Activated T-cell treated with anti-CD3 and anti-CD28 coated beads, Interleukin-2, amount 50 U/mL, for 72 hours (primary cell): ENCODE measurements around the gene GDF11. TPM values are rescaled to one million over a fixed set of nuclear protein-coding genes. Genes with fewer than 3 reads are reported as not detected.

ENCODE experiments used
- ATAC-seq, 2 donors: fragments of 150-1000 bp; cut with Tn5 transposase; replicated peaks in 1 of 2; 2 replicates each; pipeline ENCODE4 v1.10.0; 2021; ENCODE audit warnings: moderate library complexity in 2 of 2, mild to moderate bottlenecking in 1 of 2
- DNase-seq, 2 donors: peaks; one replicate each; pipeline ENCODE4 v3.0.0; 2021 to 2022; ENCODE audit warnings: mixed read lengths in 1 of 2
- H3K27ac Mint-ChIP-seq: one replicate; pipeline ENCODE4 v1.8.0; 2022; ENCODE audit warnings: mild to moderate bottlenecking, moderate library complexity, mixed read lengths
- H3K27me3 Mint-ChIP-seq: one replicate; pipeline ENCODE4 v1.8.0; 2022; ENCODE audit warnings: low read depth, mixed read lengths
- H3K36me3 Mint-ChIP-seq, 2 donors: one replicate each; pipeline ENCODE4 v1.8.0; 2022; ENCODE audit warnings: mixed read lengths in 2 of 2, mild to moderate bottlenecking in 1 of 2; ENCODE audit not compliant: insufficient read depth in 2 of 2
- H3K4me1 Mint-ChIP-seq: one replicate; pipeline ENCODE4 v1.8.0; 2022; ENCODE audit warnings: low read depth, mixed read lengths
- H3K4me3 Mint-ChIP-seq, 2 donors: one replicate each; pipeline ENCODE4 v1.8.0; 2022; ENCODE audit warnings: mild to moderate bottlenecking in 2 of 2, mixed read lengths in 2 of 2, moderate library complexity in 2 of 2
- H3K9me3 Mint-ChIP-seq, 2 donors: one replicate each; pipeline ENCODE4 v1.8.0; 2022; ENCODE audit warnings: mixed read lengths in 2 of 2
- total RNA-seq, 2 donors: library from RNA; stranded (reverse); gene quantifications; one replicate each; pipeline ENCODE4 v1.2.3, GENCODE V29; 2022

The GDF11 gene
- total RNA-seq, 2 donors from 2014 or later, result 3.4 to 4.8 TPM

- no peaks in the 10 kb centered on the region for H3K9me3 Mint-ChIP-seq
- DNase-seq (no peak), ATAC-seq (no peak)
- no peak overlapping the region for H3K4me3 Mint-ChIP-seq
- no peak overlapping the region for H3K27ac Mint-ChIP-seq
- H3K4me1 Mint-ChIP-seq, result peaks cover 27% of the 10 kb centered on the region
- no peaks in the 10 kb centered on the region for H3K36me3 Mint-ChIP-seq
- H3K27me3 Mint-ChIP-seq, result no peaks in the 10 kb centered on the region
Measured at GRCh38 chr12:55732288-55732687, 10.6 kb upstream of the GDF11 start.

- H3K27me3 Mint-ChIP-seq, result no peaks in the 10 kb centered on the region
- H3K27ac Mint-ChIP-seq, result no peak overlapping the region
- peaks cover 29% of the 10 kb centered on the region for H3K4me1 Mint-ChIP-seq
Measured at GRCh38 chr12:55733021-55733555, 9.8 kb upstream of the GDF11 start.

GRCh38 chr12:55733858-55734257 is 9.1 kb upstream of the GDF11 start:
- peaks cover 33% of the 10 kb centered on the region for H3K4me1 Mint-ChIP-seq
- no peaks in the 10 kb centered on the region for H3K9me3 Mint-ChIP-seq
- DNase-seq (no peak), ATAC-seq (no peak)
- no peaks in the 10 kb centered on the region for H3K36me3 Mint-ChIP-seq
- H3K27ac Mint-ChIP-seq, result no peak overlapping the region
- H3K27me3 Mint-ChIP-seq, result no peaks in the 10 kb centered on the region
- no peak overlapping the region for H3K4me3 Mint-ChIP-seq

More at GRCh38 chr12:55733021-55733555, 9.8 kb upstream of the GDF11 start:
- Mint-ChIP-seq H3K36me3 (no peaks in the 10 kb centered on the region), H3K4me3 (no peak overlapping the region), H3K9me3 (no peaks in the 10 kb centered on the region)
- DNase-seq, result no peak
- no peak for ATAC-seq

- peaks cover 29% of the 10 kb centered on the region for H3K4me1 Mint-ChIP-seq
- H3K27ac Mint-ChIP-seq, result no peak overlapping the region
- H3K4me3 Mint-ChIP-seq, result no peak overlapping the region
- H3K36me3 Mint-ChIP-seq, result no peaks in the 10 kb centered on the region
- DNase-seq, result no peak
- ATAC-seq, result no peak
- H3K9me3 Mint-ChIP-seq, result no peaks in the 10 kb centered on the region
- no peaks in the 10 kb centered on the region for H3K27me3 Mint-ChIP-seq
Measured at GRCh38 chr12:55734595-55734994, 8.3 kb upstream of the GDF11 start.

- Mint-ChIP-seq H3K4me1 (peaks cover 17% of the 10 kb centered on the region), H3K27me3 (no peaks in the 10 kb centered on the region), H3K36me3 (no peaks in the 10 kb centered on the region), H3K9me3 (no peaks in the 10 kb centered on the region), H3K4me3 (no peak overlapping the region), H3K27ac (no peak overlapping the region)
- DNase-seq (no peak), ATAC-seq (no peak)
Measured at GRCh38 chr12:55736076-55736475, 6.8 kb upstream of the GDF11 start.

DNA sequence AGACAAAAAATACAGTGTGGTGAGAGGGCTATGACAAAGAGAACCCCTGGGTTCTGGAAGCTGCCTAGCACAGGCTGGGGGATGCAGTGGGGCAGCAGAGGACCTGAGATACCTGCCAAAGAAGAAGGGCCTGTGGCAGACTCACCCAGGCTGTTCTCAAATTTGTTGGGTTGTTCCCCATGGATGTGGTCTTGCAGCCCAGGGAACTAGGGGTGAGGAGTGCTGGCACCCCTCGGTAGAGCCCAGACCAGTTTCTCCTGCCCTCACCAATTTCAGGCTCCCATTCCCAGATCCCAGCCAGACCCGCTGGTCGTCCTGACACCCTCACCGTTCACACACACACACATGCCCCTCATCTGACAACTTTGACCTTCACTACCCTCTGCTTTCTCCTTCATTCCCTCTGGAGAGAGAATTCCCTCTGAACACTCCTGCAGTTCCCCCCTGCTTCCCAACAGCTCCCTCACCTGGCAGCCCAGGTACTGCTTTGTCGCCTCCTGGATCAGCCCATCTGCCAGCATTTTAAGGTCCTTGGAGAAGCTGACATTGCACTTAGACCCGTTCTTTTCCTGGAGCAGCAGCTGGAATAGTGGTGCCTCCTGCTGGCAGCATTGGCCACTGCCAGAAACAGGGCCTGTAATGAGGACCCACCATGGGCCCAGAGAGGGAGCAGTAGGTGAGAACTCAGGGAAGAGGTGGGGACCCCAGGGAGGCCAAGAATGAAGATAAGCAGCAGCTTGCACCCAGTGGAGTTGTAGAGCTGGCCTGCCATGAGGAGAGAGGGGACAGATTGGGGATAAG is 5.9 kb upstream of the GDF11 start:
- H3K4me3 Mint-ChIP-seq, result peak overlapping the region; percentile 65 to 81
- H3K27ac Mint-ChIP-seq, result peak overlapping the region; percentile 26
- no peaks in the 10 kb centered on the region for H3K9me3 Mint-ChIP-seq
- no peaks in the 10 kb centered on the region for H3K36me3 Mint-ChIP-seq
- no peaks in the 10 kb centered on the region for H3K27me3 Mint-ChIP-seq
- H3K4me1 Mint-ChIP-seq, result peaks cover 17% of the 10 kb centered on the region
- DNase-seq (peak; percentile 69 to 70), ATAC-seq (peak; percentile 39 to 47)

DNA sequence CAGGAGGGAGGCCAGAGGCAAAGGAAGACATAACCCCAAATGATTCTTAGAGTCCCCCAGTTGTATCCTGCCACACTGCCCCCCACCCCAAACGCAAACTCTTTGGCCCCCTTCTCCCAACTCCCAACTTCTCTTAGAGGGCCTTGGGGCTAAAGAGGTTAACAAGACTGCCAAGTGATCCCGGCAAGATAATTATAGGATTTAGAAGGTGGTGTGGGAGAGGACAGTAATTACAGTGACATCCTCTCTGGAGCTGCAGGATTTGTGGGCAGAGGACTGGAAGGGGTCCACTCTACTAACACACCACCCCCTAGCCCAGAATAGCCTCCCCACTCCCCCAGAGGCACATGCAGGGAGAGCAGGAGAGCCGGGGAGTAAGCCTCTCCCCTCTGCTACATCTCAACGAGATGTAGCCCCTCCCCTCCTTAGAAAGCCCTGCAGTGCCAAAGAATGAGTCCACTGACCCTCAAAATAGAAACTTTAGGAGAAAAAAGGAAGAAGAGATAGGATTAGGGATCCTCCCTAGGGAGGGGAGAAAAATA is 5.3 kb upstream of the GDF11 start:
- DNase-seq (no peak), ATAC-seq (peak in 1 of 2 donors; percentile 26)
- Mint-ChIP-seq H3K27me3 (no peaks in the 10 kb centered on the region), H3K4me1 (peaks cover 24% of the 10 kb centered on the region), H3K4me3 (peak overlapping the region; percentile 80 to 81), H3K36me3 (peaks cover 0 to 2% of the 10 kb centered on the region in 2 donors), H3K27ac (peak overlapping the region; percentile 49), H3K9me3 (no peaks in the 10 kb centered on the region)

GRCh38 chr12:55738123-55739024 is 4.5 kb upstream of the GDF11 start:
- peaks cover 26% of the 10 kb centered on the region for H3K4me1 Mint-ChIP-seq
- peak overlapping the region; percentile 80 to 81 for H3K4me3 Mint-ChIP-seq
- no peaks in the 10 kb centered on the region for H3K27me3 Mint-ChIP-seq
- H3K36me3 Mint-ChIP-seq, result peaks cover 0 to 2% of the 10 kb centered on the region in 2 donors
- H3K27ac Mint-ChIP-seq, result peak overlapping the region; percentile 17
- peak; percentile 86 to 89 for DNase-seq
- peak; percentile 81 for ATAC-seq
- H3K9me3 Mint-ChIP-seq, result no peaks in the 10 kb centered on the region

DNA sequence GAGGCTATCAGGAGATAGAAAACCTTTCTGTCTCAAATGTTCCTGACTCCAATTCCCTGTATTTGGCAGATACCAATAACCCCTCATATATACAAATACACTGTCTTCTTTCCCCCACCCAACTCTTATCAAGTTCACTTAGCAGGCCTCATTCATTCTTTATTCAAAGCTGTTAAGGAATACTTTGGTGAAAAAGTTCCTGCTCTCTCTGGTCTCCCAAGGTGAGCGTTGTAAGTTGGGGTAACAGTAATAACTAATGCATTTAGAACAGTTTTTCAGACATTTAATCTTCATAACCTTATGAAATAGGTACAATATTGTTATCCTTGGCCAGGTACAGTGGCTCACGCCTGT is 3.9 kb upstream of the GDF11 start:
- Mint-ChIP-seq H3K9me3 (no peaks in the 10 kb centered on the region), H3K4me1 (peaks cover 28% of the 10 kb centered on the region), H3K4me3 (peak overlapping the region; percentile 80 to 81), H3K27me3 (no peaks in the 10 kb centered on the region), H3K27ac (no peak overlapping the region), H3K36me3 (peaks cover 0 to 2% of the 10 kb centered on the region in 2 donors)
- DNase-seq (no peak), ATAC-seq (no peak)

DNA sequence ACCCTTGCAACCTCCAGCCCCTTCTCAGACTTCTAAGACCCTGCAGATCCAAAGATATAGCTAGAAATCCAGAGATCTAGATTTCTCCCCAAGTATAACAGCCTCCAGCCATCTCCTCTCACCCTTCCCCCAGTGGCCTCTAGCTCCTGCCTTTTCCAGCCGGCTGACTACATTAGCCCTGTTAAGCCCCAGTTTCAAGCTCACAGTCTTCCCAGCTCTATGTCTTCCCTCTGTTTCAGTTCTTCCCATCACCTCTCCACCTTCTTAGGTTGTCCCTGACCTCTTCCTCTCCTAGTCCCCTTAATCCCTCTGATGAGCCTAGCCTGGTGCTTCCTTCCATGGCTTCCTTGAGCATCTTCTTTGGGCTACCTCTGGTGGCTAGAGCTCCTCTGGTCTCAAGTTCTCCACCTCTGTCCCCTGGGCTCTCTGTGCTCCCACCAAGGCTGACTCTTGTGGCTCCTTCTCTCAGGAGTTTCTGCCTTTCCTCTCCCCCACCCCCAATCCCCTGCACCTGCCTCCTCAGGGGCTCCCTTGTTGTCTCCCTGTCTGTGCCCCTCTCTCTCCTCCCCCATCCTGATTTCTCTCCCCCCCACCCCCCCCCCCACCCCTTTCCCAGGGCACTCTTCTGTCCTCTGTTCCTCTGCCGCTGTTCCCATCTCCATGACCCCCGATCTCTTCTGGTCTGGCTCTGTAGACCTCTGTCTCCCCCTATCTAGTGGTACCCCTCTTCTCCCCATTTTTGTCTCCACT is 816 bp upstream of the GDF11 start:
- peak overlapping the region; percentile 68 for H3K27ac Mint-ChIP-seq
- DNase-seq, result no peak
- H3K4me3 Mint-ChIP-seq, result peak overlapping the region; percentile 86 to 94
- H3K27me3 Mint-ChIP-seq, result no peaks in the 10 kb centered on the region
- no peak for ATAC-seq
- H3K36me3 Mint-ChIP-seq, result peaks cover 0 to 2% of the 10 kb centered on the region in 2 donors
- no peaks in the 10 kb centered on the region for H3K9me3 Mint-ChIP-seq
- H3K4me1 Mint-ChIP-seq, result peaks cover 46% of the 10 kb centered on the region

DNA sequence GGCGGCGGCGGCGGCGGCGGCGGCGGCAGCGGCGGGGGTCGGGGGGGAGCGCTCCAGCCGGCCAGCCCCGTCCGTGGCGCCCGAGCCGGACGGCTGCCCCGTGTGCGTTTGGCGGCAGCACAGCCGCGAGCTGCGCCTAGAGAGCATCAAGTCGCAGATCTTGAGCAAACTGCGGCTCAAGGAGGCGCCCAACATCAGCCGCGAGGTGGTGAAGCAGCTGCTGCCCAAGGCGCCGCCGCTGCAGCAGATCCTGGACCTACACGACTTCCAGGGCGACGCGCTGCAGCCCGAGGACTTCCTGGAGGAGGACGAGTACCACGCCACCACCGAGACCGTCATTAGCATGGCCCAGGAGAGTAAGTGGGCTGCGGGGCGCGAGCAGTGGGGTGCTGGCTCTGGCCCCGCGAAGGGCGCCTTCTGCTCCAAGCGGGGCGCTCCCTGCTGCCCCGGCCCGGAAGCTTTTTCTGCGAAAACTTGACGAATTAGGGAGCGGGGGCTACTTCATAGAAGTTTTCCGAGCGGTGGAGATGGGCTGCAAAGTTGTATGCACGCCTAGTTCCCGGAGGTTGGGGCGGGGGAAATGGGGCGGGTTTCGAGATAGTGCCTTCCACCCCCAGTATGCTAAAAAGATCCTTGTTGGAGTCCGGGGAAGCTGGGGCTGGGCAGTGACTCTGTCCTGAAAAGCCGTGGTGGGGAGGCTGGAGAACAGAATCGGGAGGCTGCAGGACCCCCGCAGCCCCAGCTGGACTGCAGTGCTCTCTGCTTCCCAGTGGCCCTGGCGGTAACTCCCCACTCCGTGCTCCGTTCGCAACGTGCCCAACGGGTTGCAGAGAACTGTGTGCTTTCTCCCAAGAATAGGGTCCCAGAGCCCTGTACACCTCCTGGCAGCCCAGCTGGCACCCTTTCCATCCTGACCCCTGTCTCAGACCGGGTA is 751 bp downstream of the GDF11 start:
- H3K4me1 Mint-ChIP-seq, result peaks cover 33% of the 10 kb centered on the region
- peak overlapping the region; percentile 91 to 92 for H3K4me3 Mint-ChIP-seq
- H3K36me3 Mint-ChIP-seq, result peaks cover 0 to 2% of the 10 kb centered on the region in 2 donors
- H3K9me3 Mint-ChIP-seq, result no peaks in the 10 kb centered on the region
- H3K27me3 Mint-ChIP-seq, result no peaks in the 10 kb centered on the region
- peak overlapping the region; percentile 70 for H3K27ac Mint-ChIP-seq
- peak; percentile 55 to 63 for ATAC-seq
- peak; percentile 58 to 62 for DNase-seq
